Esophagus squamous epithelium (tissue), 5 donors: ENCODE data around the gene CAMKMT. TPM values are rescaled to one million over a fixed set of nuclear protein-coding genes. Genes with fewer than 3 reads are reported as not detected.

Source experiments
- DNase-seq: peaks from one replicate; lab custom pipeline; 2025; lab: John Stamatoyannopoulos, UW
- H3K27ac ChIP-seq, 4 donors: fragments of 200-600 bp; sonication (generic); one replicate each; pipeline ENCODE4 v1.5.1; 2016 to 2019; ENCODE audit warnings: mild to moderate bottlenecking in 1 of 4
- H3K27me3 ChIP-seq, 4 donors: fragments of 200-600 bp; sonication (generic); 1 replicate in 3 of 4; 2 replicates in 1 of 4; pipeline versions ENCODE4 v1.5.1 to v1.6.0; 2017 to 2021; ENCODE audit warnings: antibody characterized with exemption in 1 of 4
- H3K36me3 ChIP-seq, 3 donors: fragments of 200-600 bp; sonication (generic); one replicate each; pipeline ENCODE4 v1.5.1; 2016 to 2019
- H3K4me1 ChIP-seq, 3 donors: fragments of 200-600 bp; sonication (generic); one replicate each; pipeline ENCODE4 v1.5.1; 2017 to 2019
- H3K4me3 ChIP-seq, 4 donors: fragments of 200-600 bp; sonication (generic); 1 replicate in 3 of 4; 2 replicates in 1 of 4; pipeline ENCODE4 v1.5.1; 2016 to 2019; ENCODE audit warnings: mild to moderate bottlenecking in 2 of 4, moderate library complexity in 1 of 4
- H3K9me3 ChIP-seq, 3 donors: fragments of 200-600 bp; sonication (generic); one replicate each; pipeline ENCODE4 v1.5.1; 2016 to 2019
- CTCF ChIP-seq, 6 experiments: fragments of 450-650 bp in 4 of 6; fragments of 200-600 bp in 2 of 6; sonication (generic) in 2 of 6; IDR thresholded peaks; one replicate each; pipeline ENCODE4 v1.5.1; 2016 to 2019; ENCODE audit warnings: antibody characterized with exemption in 6 of 6, mild to moderate bottlenecking in 4 of 6, moderate library complexity in 4 of 6
- POLR2A ChIP-seq, 4 donors: fragments of 450-650 bp; IDR thresholded peaks; one replicate each; pipeline ENCODE4 v1.6.1; 2017; ENCODE audit warnings: antibody characterized with exemption in 4 of 4, mild to moderate bottlenecking in 4 of 4, moderate library complexity in 3 of 4
- WGBS, 2 donors: methylation state at CpG; one replicate each; pipeline ENCODE4 v1.1.5; 2018; 5-methylcytosine and 5-hydroxymethylcytosine counted together
- intact Hi-C: fragments of 100-400 bp; cut with DNase I; formaldehyde crosslinking; loops from one replicate; pipeline ENCODE4 v1.15.0; 2022
- total RNA-seq, 4 donors: library from RNA; depleted of rRNA; stranded (reverse); fragments of >200 nt; gene quantifications; one replicate each; pipeline ENCODE4 v1.1.0, GENCODE V29; 2016
- donor health status: DM: yes; HTN: yes; CAD: no.

The CAMKMT gene
- total RNA-seq, 4 donors from 2014 or later, result 5.7 to 14.4 (median 10.6) TPM

GRCh38 chr2:44671276-44671675 lies 309.5 kb downstream of the CAMKMT start:
- Histone ChIP-seq H3K4me1 (no peaks in the 10 kb centered on the region), H3K27me3 (no peaks in the 10 kb centered on the region), H3K9me3 (no peaks in the 10 kb centered on the region), H3K4me3 (no peak overlapping the region), H3K36me3 (no peaks in the 10 kb centered on the region), H3K27ac (no peak overlapping the region)
- no peak for DNase-seq
- TF ChIP-seq CTCF (IDR thresholded peaks at IDR 0.05) (no peak), POLR2A (IDR thresholded peaks at IDR 0.05) (no peak)
- WGBS, 2 donors, result 76 to 82% methylated on average over 2 of the region's 2 CpGs
- intact Hi-C loops, result no loop called here

- 79 to 82% methylated on average over 5 of the region's 5 CpGs for WGBS, 2 donors
- no peaks in the 10 kb centered on the region for H3K27me3 ChIP-seq
- no peak overlapping the region for H3K4me3 ChIP-seq
- H3K36me3 ChIP-seq, result no peaks in the 10 kb centered on the region
- DNase-seq, result no peak
- intact Hi-C loops, result no loop called here
- no peak overlapping the region for H3K27ac ChIP-seq
- H3K4me1 ChIP-seq, result no peaks in the 10 kb centered on the region
- TF ChIP-seq CTCF (IDR thresholded peaks at IDR 0.05) (no peak), POLR2A (IDR thresholded peaks at IDR 0.05) (no peak)
- H3K9me3 ChIP-seq, result no peaks in the 10 kb centered on the region
These were observed 310.2 kb downstream of the CAMKMT start for GRCh38 chr2:44671916-44672315.

GRCh38 chr2:44672431-44672830 lies 310.7 kb downstream of the CAMKMT start:
- WGBS, 2 donors, result 80 to 89% methylated on average over 1 of the region's 1 CpG
- DNase-seq, result no peak
- no peaks in the 10 kb centered on the region for H3K36me3 ChIP-seq
- no peak overlapping the region for H3K27ac ChIP-seq
- no peaks in the 10 kb centered on the region for H3K27me3 ChIP-seq
- H3K9me3 ChIP-seq, result no peaks in the 10 kb centered on the region
- H3K4me1 ChIP-seq, result no peaks in the 10 kb centered on the region
- no peak overlapping the region for H3K4me3 ChIP-seq
- TF ChIP-seq POLR2A (IDR thresholded peaks at IDR 0.05) (no peak), CTCF (IDR thresholded peaks at IDR 0.05) (no peak)
- intact Hi-C loops, result no loop called here

GRCh38 chr2:44674473-44675284 lies 312.9 kb downstream of the CAMKMT start:
- Histone ChIP-seq H3K4me1 (no peaks in the 10 kb centered on the region), H3K27me3 (no peaks in the 10 kb centered on the region), H3K4me3 (no peak overlapping the region), H3K27ac (no peak overlapping the region), H3K9me3 (no peaks in the 10 kb centered on the region), H3K36me3 (no peaks in the 10 kb centered on the region)
- TF ChIP-seq POLR2A (IDR thresholded peaks at IDR 0.05) (no peak), CTCF (IDR thresholded peaks at IDR 0.05) (no peak)
- intact Hi-C loops, result no loop called here
- 46 to 57% methylated on average over 4 of the region's 4 CpGs for WGBS, 2 donors
- DNase-seq, result no peak

- H3K9me3 ChIP-seq, result no peaks in the 10 kb centered on the region
These were observed 314.6 kb downstream of the CAMKMT start for GRCh38 chr2:44676379-44676778.

More at GRCh38 chr2:44676379-44676778, 314.6 kb downstream of the CAMKMT start:
- intact Hi-C loops, result no loop called here
- Histone ChIP-seq H3K27me3 (no peaks in the 10 kb centered on the region), H3K27ac (no peak overlapping the region), H3K4me1 (no peaks in the 10 kb centered on the region), H3K36me3 (no peaks in the 10 kb centered on the region), H3K4me3 (no peak overlapping the region)
- TF ChIP-seq CTCF (IDR thresholded peaks at IDR 0.05) (no peak), POLR2A (IDR thresholded peaks at IDR 0.05) (no peak)
- 93 to 100% methylated on average over 3 of the region's 3 CpGs for WGBS, 2 donors
- DNase-seq, result no peak
